RWPE1 (cell line): ENCODE data around the gene PPP3CA.

ENCODE experiments used
- CTCF ChIA-PET: fragments of 350-600 bp; sonication (Branson Sonifier 250); formaldehyde crosslinking; extraction: SDS; loops from one replicate; lab custom pipeline; 2021; lab: Yijun Ruan, JAX
- POLR2A ChIA-PET: fragments of 400-600 bp; formaldehyde crosslinking; extraction: SDS; loops from one replicate; lab custom pipeline; 2020; ENCODE audit warnings: antibody characterized with exemption; ENCODE audit not compliant: low non-redundant PET; lab: Yijun Ruan, JAX
- DNase-seq: peaks from one replicate; pipeline ENCODE4 v3.0.0; 2012; ENCODE audit warnings: low spot score
- H3K27ac ChIP-seq: fragments of 450-650 bp; 2 replicates; pipeline ENCODE4 v1.5.1; 2017
- TF ChIP-seq, protein P1 (sequence below): fragments of 450-650 bp; conservative IDR thresholded peaks from 2 replicates; pipeline ENCODE4 v1.5.1; 2017; ENCODE audit warnings: low read depth, mild to moderate bottlenecking

Gene PPP3CA

DNA sequence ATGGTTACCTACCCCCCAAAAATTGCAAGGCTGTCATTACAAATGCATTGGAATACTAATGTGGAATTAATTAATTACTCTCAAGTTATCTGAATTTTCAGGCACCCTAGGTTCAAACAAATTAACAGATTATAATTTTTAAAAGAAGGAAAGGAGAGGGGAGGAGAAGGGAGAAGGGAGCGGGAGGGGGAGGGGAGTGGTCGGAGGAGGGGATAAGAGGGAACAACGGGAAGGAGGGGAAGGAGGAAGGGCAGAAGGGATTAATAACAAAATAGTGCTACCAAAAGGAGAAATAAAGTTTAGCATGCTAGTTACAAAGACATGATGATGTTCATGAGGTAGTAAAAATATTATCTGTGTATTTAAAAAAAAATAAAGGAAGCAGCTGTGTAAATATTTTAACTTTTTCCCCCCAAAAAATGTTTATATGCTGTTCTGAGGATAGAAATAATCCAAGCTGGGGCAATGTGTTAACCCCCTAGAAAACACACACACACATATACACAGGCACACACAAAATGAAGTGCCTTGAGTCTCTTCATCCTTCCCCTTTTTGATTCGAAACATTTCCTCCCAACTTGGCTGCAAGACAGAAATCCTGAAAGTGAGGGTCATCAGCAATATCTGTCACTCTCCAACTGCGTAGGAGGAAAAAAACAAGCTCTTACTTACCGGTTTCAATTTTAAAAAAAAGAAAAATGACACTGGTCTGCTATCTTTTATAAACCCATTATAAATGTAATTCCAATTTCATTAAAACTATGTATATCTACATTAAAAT lies 58.8 kb downstream of the PPP3CA start:
- CTCF ChIA-PET, result no interaction called here
- H3K27ac ChIP-seq, result no peak overlapping the region
- TF ChIP-seq, protein P1, sequence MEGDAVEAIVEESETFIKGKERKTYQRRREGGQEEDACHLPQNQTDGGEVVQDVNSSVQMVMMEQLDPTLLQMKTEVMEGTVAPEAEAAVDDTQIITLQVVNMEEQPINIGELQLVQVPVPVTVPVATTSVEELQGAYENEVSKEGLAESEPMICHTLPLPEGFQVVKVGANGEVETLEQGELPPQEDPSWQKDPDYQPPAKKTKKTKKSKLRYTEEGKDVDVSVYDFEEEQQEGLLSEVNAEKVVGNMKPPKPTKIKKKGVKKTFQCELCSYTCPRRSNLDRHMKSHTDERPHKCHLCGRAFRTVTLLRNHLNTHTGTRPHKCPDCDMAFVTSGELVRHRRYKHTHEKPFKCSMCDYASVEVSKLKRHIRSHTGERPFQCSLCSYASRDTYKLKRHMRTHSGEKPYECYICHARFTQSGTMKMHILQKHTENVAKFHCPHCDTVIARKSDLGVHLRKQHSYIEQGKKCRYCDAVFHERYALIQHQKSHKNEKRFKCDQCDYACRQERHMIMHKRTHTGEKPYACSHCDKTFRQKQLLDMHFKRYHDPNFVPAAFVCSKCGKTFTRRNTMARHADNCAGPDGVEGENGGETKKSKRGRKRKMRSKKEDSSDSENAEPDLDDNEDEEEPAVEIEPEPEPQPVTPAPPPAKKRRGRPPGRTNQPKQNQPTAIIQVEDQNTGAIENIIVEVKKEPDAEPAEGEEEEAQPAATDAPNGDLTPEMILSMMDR, result no peak
- DNase-seq, result no peak
- POLR2A ChIA-PET, result no interaction called here

DNA sequence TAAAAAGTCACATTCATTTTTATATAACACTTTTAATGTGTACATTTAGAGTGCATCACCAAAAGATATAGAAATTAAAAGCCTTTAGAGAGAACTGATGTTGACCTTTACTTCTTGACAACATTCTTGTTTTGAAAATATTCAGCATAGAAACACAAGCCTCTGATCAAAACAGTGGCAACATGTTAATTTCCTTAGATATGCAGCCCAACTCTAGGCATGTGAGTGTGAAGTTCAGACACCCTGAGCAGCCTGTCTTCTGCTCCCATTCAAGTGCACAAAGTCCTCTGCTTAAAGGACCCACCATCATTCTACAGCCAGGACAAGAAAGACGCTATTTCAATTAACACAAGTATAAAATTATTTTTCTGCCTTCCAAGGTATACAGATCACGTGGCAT lies 60.0 kb downstream of the PPP3CA start:
- no peak overlapping the region for H3K27ac ChIP-seq
- CTCF ChIA-PET, result interaction anchor here (0.6 to 1.3 kb wide), 4 partner anchors 21 to 416 kb away, joined by 3 to 8 read pairs (median 3); no protein-coding TSS in a partner anchor
- no peak for DNase-seq
- TF ChIP-seq, protein P1, result no peak
- POLR2A ChIA-PET, result no interaction called here

DNA sequence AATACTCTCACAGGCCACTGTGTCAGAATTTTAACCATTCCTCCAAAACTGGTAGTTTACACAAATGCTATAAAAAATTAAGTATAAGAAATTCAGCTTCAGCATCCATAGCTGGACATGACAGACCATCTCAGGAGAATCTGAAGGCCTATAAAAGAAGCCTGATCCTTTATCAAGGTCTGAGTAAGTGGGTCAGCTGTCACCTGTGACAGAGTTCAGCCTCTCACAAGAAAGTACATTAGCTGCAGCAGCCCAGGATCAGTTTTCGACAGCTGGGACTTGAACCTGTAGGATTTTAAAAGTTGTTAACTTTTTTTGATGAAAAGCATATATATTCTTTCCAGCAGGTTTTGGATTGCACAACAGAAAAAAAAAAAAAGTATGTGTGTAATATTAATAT lies 60.7 kb downstream of the PPP3CA start:
- H3K27ac ChIP-seq, result no peak overlapping the region
- no peak for DNase-seq
- CTCF ChIA-PET, result interaction anchor here (0.6 to 1.3 kb wide), 3 partner anchors 21 to 415 kb away, joined by 3 to 8 read pairs (median 3); no protein-coding TSS in a partner anchor
- POLR2A ChIA-PET, result no interaction called here
- TF ChIP-seq, protein P1, result no peak

DNA sequence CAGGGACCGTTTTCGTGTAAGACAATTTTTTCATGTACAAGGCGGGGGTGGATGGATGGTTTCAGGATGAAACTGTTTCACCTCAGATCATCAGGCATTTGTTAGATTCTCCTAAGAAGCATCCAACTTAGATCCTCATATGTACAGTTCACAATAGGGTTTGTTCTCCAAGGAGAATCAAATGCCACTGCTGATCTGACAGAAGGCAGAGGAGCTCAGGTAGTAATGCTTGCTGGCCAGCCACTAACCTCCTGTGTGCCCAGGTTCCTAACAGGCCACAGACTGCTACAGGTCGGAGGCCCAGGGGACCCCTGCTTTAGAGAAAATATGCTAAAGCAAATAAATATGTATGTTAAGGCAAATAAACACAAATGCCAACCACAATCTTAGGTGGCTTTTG lies 61.3 kb downstream of the PPP3CA start:
- CTCF ChIA-PET, result no interaction called here
- POLR2A ChIA-PET, result no interaction called here
- H3K27ac ChIP-seq, result no peak overlapping the region
- TF ChIP-seq, protein P1, result no peak
- DNase-seq, result no peak

DNA sequence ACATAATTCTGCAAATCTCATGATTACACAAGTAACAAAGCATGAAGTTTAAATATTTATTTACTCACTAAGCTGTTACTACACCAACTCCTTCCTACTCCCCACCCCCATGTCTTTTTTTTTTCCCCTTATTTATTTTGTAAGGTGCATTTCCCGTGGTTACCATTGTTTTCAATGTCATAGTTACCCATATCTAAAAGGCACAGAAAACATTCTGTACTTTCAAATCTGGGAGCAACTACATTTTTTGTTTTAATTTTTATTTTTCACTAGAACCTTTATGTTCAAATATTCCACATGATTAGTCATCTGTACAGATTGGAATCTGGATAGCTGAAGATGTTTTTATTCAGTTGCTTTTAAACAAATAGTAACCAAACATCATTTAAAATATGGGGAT lies 62.8 kb downstream of the PPP3CA start:
- ChIA-PET POLR2A (no interaction called here), CTCF (no interaction called here)
- no peak overlapping the region for H3K27ac ChIP-seq
- DNase-seq, result no peak
- TF ChIP-seq, protein P1, result no peak

DNA sequence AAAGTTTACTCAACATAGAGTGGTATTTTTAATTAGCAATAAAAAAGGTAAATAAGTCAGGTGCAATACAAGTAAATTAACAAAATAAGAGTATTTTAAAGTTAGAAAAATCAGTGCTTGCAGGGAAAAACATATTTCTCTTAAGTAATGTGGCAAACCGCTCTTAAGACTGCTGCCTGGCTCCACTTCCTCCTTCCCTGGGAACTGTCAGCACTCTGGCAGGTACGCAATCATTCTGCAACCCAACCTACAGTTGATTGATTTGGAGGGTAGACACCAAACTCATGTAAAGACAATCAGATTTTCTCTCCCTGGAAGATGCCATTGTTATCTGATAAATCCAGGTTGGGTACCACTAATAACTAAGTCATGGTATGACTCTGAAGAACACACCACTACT lies 63.9 kb downstream of the PPP3CA start:
- ChIA-PET POLR2A (no interaction called here), CTCF (no interaction called here)
- TF ChIP-seq, protein P1, result no peak
- no peak overlapping the region for H3K27ac ChIP-seq
- DNase-seq, result no peak
